Thymus (tissue), 11 donors: ENCODE data around the gene REM2. TPM values are rescaled to one million over a fixed set of nuclear protein-coding genes. Genes with fewer than 3 reads are reported as not detected.
"Not testable (repeated sequence)": the region's sequence is repeated elsewhere in the genome, so short reads cannot be mapped to it uniquely, and the experiment has no call there.

Experiments used
- DNase-seq, 9 donors: peaks; one replicate each; pipeline ENCODE4 v3.0.0-alpha.2; 2013; ENCODE audit warnings: low spot score in 9 of 9, low read depth in 6 of 9, missing footprints in 1 of 9
- H3K27ac ChIP-seq, 2 donors: one replicate each; pipeline ENCODE4 v1.5.1; 2013; ENCODE audit warnings: control low read depth in 1 of 2, low read depth in 1 of 2, low read length in 1 of 2, mild to moderate bottlenecking in 1 of 2, moderate library complexity in 1 of 2
- H3K27me3 ChIP-seq, 2 donors: one replicate each; pipeline ENCODE4 v1.5.1; 2013; ENCODE audit warnings: low read length in 1 of 2; ENCODE audit not compliant: control insufficient read depth in 2 of 2, insufficient read depth in 1 of 2
- H3K36me3 ChIP-seq, 2 donors: one replicate each; pipeline ENCODE4 v1.5.1; 2013; ENCODE audit warnings: low read length in 1 of 2, mild to moderate bottlenecking in 1 of 2, moderate library complexity in 1 of 2; ENCODE audit not compliant: control insufficient read depth in 2 of 2, insufficient read depth in 2 of 2
- H3K4me1 ChIP-seq, 2 donors: one replicate each; pipeline ENCODE4 v1.5.1; 2013; ENCODE audit warnings: low read length in 2 of 2; ENCODE audit not compliant: control insufficient read depth in 2 of 2, insufficient read depth in 2 of 2
- H3K4me3 ChIP-seq, 2 donors: one replicate each; pipeline ENCODE4 v1.5.1; 2013; ENCODE audit warnings: low read length in 2 of 2, control low read depth in 1 of 2, mild to moderate bottlenecking in 1 of 2
- H3K9me3 ChIP-seq, 2 donors: one replicate each; pipeline ENCODE4 v1.5.1; 2013; ENCODE audit warnings: low read length in 1 of 2, mild to moderate bottlenecking in 1 of 2; ENCODE audit not compliant: control insufficient read depth in 2 of 2, insufficient read depth in 1 of 2
- WGBS: extraction: QIAGEN DNeasy Blood & Tissue Kit; methylation state at CpG from one replicate; pipeline ENCODE4 v1.1.7; 2013; 5-methylcytosine and 5-hydroxymethylcytosine counted together
- polyA plus RNA-seq: library from polyadenylated mRNA; stranded (reverse); fragments of 200-250 nt; gene quantifications from one replicate; pipeline ENCODE4 v1.2.3, GENCODE V29; 2013
- total RNA-seq: library from RNA; stranded (reverse); fragments of 120-200 nt; gene quantifications from one replicate; pipeline ENCODE4 v1.2.4, GENCODE V29; 2013
- donor health status: healthy.

REM2 gene
- total and polyA plus RNA-seq, 2 donors = 0.47 to 3.2 TPM

DNA sequence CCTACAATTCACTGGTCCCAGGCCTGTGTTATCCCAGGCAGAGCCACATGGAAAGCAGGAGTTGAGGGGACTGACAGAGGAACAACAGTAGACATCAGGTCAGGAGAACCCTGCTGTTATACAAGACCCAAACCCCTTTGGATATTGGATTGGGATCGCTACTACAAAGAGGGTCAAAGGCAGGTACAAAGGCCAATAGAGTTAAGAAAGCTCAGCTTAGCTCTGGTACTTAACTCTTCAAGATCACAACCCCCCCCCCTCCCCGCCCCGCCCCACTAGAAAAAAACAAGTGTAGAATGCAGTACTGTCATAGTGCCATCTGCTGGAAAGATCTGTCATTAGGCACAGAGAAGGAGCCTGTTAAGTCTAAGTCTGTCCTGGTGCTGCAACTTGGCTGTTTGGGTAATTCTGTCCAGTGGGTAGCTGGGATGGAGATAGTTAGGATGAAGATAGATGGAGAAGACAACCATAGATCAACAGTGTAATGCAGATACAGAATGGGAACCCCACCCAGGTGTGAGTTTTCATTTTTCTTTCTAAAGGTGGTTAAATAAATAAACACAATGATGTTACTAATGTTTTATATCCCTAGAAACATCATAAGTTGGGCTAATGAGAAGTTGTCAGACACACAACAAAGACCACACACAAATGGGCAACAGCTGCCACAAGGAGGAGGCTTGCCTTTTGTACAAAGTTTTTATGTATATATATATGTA is 17.2 kb downstream of the REM2 start:
- peak in 7 of 9 donors; percentile 58 to 86 (median 70) for DNase-seq
- no peak overlapping the region for H3K27ac ChIP-seq
- WGBS = 92% methylated on average over 3 of the region's 3 CpGs
- H3K27me3 ChIP-seq = no peaks in the 10 kb centered on the region
- H3K4me3 ChIP-seq = no peak overlapping the region
- H3K4me1 ChIP-seq = peaks cover 0 to 3% of the 10 kb centered on the region in 2 donors
- H3K36me3 ChIP-seq = peaks cover 47 to 67% of the 10 kb centered on the region in 2 donors
- H3K9me3 ChIP-seq = no peaks in the 10 kb centered on the region

DNA sequence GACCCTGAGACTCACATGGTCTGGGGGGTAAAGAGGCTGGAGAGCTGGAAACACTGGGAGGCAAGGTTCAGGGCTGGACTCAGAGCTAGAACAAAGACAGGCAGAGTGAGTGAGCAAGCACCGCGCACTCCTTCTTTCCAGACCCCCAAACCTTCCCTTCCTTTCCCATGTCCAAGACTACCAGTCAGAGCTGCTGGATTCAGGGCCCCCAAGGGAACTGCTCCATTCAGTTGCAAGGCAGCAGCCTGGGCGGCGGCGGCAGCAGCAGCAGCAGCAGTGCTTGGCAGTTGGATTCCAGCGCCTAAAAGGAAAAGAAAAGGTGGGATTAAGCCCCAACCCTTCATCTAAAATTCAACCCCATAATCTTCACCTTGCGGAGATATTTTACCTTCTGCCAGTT is 18.8 kb downstream of the REM2 start:
- no peak overlapping the region for H3K4me3 ChIP-seq
- no peaks in the 10 kb centered on the region for H3K27me3 ChIP-seq
- H3K27ac ChIP-seq = no peak overlapping the region
- 98% methylated on average over 7 of the region's 7 CpGs for WGBS
- H3K4me1 ChIP-seq = peaks cover 0 to 3% of the 10 kb centered on the region in 2 donors
- no peak for DNase-seq
- H3K9me3 ChIP-seq = no peaks in the 10 kb centered on the region
- H3K36me3 ChIP-seq = peaks cover 61 to 79% of the 10 kb centered on the region in 2 donors

GRCh38 chr14:22903742-22904087 is 20.7 kb downstream of the REM2 start:
- Histone ChIP-seq H3K27ac (no peak overlapping the region), H3K9me3 (no peaks in the 10 kb centered on the region), H3K27me3 (no peaks in the 10 kb centered on the region), H3K4me1 (peaks cover 0 to 3% of the 10 kb centered on the region in 2 donors), H3K4me3 (no peak overlapping the region), H3K36me3 (peaks cover 70 to 89% of the 10 kb centered on the region in 2 donors)
- WGBS = 95% methylated on average over 2 of the region's 2 CpGs
- no peak for DNase-seq

- Histone ChIP-seq H3K9me3 (no peaks in the 10 kb centered on the region), H3K4me3 (no peak overlapping the region), H3K4me1 (no peaks in the 10 kb centered on the region), H3K36me3 (peaks cover 87 to 94% of the 10 kb centered on the region in 2 donors), H3K27ac (no peak overlapping the region), H3K27me3 (no peaks in the 10 kb centered on the region)
- DNase-seq = no peak
- 98% methylated on average over 4 of the region's 4 CpGs for WGBS
Observed at GRCh38 chr14:22905627-22906026, 22.6 kb downstream of the REM2 start.

- H3K27me3 ChIP-seq = no peaks in the 10 kb centered on the region
- 99% methylated on average over 20 of the region's 20 CpGs for WGBS
- H3K36me3 ChIP-seq = peaks cover 87 to 93% of the 10 kb centered on the region in 2 donors
- no peaks in the 10 kb centered on the region for H3K9me3 ChIP-seq
- no peak overlapping the region for H3K4me3 ChIP-seq
- H3K4me1 ChIP-seq = no peaks in the 10 kb centered on the region
- DNase-seq = no peak
- H3K27ac ChIP-seq = no peak overlapping the region
Observed at GRCh38 chr14:22906073-22906472, 23.1 kb downstream of the REM2 start.

- no peak for DNase-seq
- H3K36me3 ChIP-seq = peaks cover 74 to 90% of the 10 kb centered on the region in 2 donors
- WGBS = 97% methylated on average over 3 of the region's 3 CpGs
- no peaks in the 10 kb centered on the region for H3K27me3 ChIP-seq
- no peaks in the 10 kb centered on the region for H3K9me3 ChIP-seq
- H3K27ac ChIP-seq = no peak overlapping the region
- no peaks in the 10 kb centered on the region for H3K4me1 ChIP-seq
- no peak overlapping the region for H3K4me3 ChIP-seq
Observed at GRCh38 chr14:22907429-22907828, 24.4 kb downstream of the REM2 start.

DNA sequence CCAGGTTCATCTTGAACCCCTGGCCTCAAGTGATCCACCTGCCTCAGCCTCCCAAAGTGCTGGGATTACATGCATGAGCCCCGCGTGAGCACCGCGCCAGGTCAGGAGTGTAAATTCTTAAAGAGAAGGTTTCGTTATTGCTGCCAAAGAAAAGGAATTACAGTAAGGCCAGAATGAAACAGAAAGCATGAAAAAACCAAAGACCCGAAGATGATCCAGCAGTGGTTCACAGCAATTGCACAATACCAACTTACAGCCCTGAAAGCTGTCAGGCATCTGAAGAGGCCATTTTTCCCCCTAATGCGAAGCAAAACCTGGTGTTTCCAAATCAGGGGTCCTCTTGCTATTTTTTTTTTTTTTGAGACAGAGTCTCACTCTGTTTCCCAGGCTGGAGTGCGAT is 25.6 kb downstream of the REM2 start:
- no peaks in the 10 kb centered on the region for H3K4me1 ChIP-seq
- H3K9me3 ChIP-seq = no peaks in the 10 kb centered on the region
- no peaks in the 10 kb centered on the region for H3K27me3 ChIP-seq
- WGBS = 96% methylated on average over 8 of the region's 8 CpGs
- DNase-seq = no peak
- no peak overlapping the region for H3K4me3 ChIP-seq
- peak overlapping the region in 1 of 2 donors; percentile 31 for H3K27ac ChIP-seq
- H3K36me3 ChIP-seq = peaks cover 65 to 80% of the 10 kb centered on the region in 2 donors

DNA sequence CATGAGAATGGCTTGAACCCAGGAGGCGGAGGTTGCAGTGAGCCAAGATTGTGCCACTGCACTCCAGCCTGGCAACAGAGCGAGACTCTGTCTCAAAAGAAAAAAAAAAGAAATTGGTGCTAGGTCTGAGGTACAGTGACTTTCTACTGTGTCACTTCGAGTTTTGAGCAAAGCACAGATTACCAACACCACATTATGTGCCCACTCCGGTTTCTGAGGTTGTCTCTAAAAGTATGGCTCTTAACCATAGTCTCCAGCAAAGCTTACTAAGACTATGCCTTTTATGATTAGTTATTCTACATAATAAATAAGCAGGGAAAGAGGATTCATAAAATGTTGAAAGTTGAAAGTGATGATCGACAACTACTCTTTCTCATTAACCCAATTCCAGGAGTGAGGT is 27.9 kb downstream of the REM2 start:
- DNase-seq = no peak
- Histone ChIP-seq H3K27ac (no peak overlapping the region), H3K4me1 (no peaks in the 10 kb centered on the region), H3K36me3 (peaks cover 45 to 64% of the 10 kb centered on the region in 2 donors), H3K9me3 (no peaks in the 10 kb centered on the region), H3K27me3 (no peaks in the 10 kb centered on the region), H3K4me3 (no peak overlapping the region)
- WGBS = 98% methylated on average over 5 of the region's 5 CpGs

GRCh38 chr14:22914836-22915235 is 31.8 kb downstream of the REM2 start:
- H3K27me3 ChIP-seq, H3K4me3 ChIP-seq, H3K27ac ChIP-seq, H3K9me3 ChIP-seq, DNase-seq: not testable (repeated sequence)
- WGBS = 97% methylated on average over 4 of the region's 4 CpGs
- H3K4me1 ChIP-seq = peaks cover 12 to 15% of the 10 kb centered on the region in 2 donors
- H3K36me3 ChIP-seq = peaks cover 16 to 27% of the 10 kb centered on the region in 2 donors
